Measurements from ENCODE around the gene TRIP4.
"Not testable (repeated sequence)": the region's sequence is repeated elsewhere in the genome, so short reads cannot be mapped to it uniquely, and the experiment has no call there.

Gene TRIP4

GRCh38 chr15:64490598-64491259 lies 103.1 kb downstream of the TRIP4 start:
- DNase-seq (ENCODE audit: low spot score), result no peak

DNA sequence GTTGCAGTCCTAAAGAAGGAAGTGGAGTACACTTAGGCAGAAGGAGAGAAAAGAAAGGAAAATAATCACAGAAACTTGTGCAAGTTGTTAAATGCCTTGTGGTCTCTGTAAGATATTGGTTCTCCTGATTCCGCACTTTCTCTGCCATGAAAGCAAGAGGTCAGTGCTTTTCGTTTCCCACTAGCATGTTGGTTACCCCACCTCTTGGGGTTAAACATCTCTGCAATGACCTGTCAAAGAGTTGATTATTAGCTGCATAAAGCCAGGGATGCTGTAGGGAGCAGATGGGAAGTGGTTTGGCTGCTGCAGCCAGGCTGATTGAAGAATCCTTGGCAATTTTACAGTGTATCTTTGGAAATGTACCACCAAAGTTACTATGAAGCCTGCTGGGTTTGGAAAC lies 106.0 kb downstream of the TRIP4 start:
- no peak for DNase-seq (ENCODE audit: low spot score)

DNA sequence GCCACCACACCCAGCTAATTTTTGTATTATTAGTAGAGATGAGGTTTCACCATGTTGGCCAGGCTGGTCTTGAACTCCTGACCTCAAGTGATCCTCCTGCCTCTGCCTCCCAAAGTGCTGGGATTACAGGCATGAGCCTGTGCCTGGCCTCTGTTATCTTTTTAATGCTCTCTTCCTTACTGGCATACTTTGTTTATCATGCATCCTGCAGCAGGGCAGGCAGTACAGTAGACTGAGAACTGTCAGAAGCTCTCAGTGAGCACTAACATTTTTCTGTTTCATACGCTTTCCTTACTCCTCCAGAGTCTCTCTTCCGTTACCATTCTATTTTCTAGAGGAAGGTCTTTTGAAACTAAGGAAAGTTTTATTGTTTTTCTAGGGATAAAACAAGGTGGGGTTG lies 108.3 kb downstream of the TRIP4 start:
- not testable (repeated sequence) for DNase-seq (ENCODE audit: low spot score)

GRCh38 chr15:64500695-64501395 lies 113.2 kb downstream of the TRIP4 start:
- no peak for DNase-seq (ENCODE audit: low spot score)

DNA sequence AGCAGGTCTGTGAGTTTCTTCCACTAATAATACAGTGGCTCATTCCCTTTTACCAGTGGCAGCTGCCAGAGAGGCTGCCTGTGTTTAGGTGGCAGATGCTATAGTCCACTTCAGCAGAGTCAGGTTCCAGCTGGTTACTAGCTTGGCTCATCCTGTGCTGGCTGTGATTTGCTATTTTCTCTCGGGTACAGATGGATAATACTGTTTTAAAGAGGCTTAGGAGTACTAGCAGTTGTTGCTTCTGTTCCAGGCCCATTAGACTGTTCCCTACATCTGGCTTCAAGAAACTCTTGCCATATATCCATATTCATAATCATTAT lies 113.7 kb downstream of the TRIP4 start:
- DNase-seq (ENCODE audit: low spot score), result no peak

- no peak for DNase-seq (ENCODE audit: low spot score)
These were observed 114.5 kb downstream of the TRIP4 start for GRCh38 chr15:64502151-64502550.

DNA sequence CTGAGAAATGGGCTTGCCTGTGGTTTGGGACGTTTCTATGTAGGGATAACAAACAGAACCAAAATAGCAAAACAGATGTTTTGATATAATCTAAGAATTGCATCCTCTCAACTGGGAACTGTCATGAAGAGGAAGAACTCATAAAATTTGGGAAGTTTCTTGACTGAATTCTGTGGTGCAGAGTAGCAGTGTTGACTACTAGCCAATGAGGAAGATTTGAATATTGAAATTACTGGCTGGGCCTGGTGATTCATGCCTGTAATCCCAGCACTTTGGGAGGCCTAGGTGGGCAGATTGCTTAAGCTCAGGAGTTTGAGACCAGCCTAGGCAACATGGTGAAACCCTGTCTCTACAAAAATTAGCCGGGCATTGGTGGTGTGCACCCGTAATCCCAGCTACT lies 114.9 kb downstream of the TRIP4 start:
- no peak for DNase-seq (ENCODE audit: low spot score)

- DNase-seq (ENCODE audit: low spot score), result peak; percentile 29
These were observed 115.6 kb downstream of the TRIP4 start for GRCh38 chr15:64503197-64503596.

DNA sequence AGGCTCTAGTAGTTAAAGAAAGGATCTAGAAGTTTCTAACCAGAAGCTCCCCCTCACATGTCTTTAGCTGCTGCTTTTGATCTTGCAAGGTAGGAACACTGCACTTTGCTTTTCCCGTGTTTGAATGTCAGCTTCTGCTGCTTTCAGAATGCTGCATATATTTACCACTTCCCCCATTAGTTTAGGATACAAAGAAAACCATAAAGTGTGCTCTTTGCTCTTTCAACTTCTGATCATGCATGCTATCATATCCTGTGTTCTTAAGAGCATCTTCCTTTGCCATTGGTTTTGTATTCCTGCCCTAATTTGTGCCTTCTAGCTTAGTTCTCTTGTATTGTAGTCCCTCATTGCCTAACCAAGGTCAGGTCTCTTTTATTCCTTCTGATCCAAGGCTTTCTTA lies 116.0 kb downstream of the TRIP4 start:
- no peak for DNase-seq (ENCODE audit: low spot score)
